Stimulated activated naive CD8-positive, alpha-beta T cell treated with anti-CD3 and anti-CD28 coated beads, Interleukin-15, Interleukin-2, amounts not matched to agents 100 ng/mL and 50 ng/mL, for 24 hours (primary cell): ENCODE results near the gene PHF14.
"Not testable (repeated sequence)": the region's sequence is repeated elsewhere in the genome, so short reads cannot be mapped to it uniquely, and the experiment has no call there.

ENCODE experiments used
- H3K27ac Mint-ChIP-seq: one replicate; pipeline ENCODE4 v1.8.0; 2021; ENCODE audit warnings: mild to moderate bottlenecking, mixed read lengths
- H3K27me3 Mint-ChIP-seq: one replicate; pipeline ENCODE4 v1.8.0; 2021; ENCODE audit warnings: mixed read lengths
- H3K36me3 Mint-ChIP-seq: one replicate; pipeline ENCODE4 v1.8.0; 2021; ENCODE audit warnings: low read depth, mixed read lengths
- H3K4me1 Mint-ChIP-seq: one replicate; pipeline ENCODE4 v1.8.0; 2021; ENCODE audit warnings: low read depth, mixed read lengths
- H3K4me3 Mint-ChIP-seq: one replicate; pipeline ENCODE4 v1.8.0; 2021; ENCODE audit warnings: mild to moderate bottlenecking, mixed read lengths
- H3K9me3 Mint-ChIP-seq: one replicate; pipeline ENCODE4 v1.8.0; 2021; ENCODE audit warnings: mixed read lengths

PHF14 gene, protein sequence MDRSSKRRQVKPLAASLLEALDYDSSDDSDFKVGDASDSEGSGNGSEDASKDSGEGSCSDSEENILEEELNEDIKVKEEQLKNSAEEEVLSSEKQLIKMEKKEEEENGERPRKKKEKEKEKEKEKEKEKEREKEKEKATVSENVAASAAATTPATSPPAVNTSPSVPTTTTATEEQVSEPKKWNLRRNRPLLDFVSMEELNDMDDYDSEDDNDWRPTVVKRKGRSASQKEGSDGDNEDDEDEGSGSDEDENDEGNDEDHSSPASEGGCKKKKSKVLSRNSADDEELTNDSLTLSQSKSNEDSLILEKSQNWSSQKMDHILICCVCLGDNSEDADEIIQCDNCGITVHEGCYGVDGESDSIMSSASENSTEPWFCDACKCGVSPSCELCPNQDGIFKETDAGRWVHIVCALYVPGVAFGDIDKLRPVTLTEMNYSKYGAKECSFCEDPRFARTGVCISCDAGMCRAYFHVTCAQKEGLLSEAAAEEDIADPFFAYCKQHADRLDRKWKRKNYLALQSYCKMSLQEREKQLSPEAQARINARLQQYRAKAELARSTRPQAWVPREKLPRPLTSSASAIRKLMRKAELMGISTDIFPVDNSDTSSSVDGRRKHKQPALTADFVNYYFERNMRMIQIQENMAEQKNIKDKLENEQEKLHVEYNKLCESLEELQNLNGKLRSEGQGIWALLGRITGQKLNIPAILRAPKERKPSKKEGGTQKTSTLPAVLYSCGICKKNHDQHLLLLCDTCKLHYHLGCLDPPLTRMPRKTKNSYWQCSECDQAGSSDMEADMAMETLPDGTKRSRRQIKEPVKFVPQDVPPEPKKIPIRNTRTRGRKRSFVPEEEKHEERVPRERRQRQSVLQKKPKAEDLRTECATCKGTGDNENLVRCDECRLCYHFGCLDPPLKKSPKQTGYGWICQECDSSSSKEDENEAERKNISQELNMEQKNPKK

DNA sequence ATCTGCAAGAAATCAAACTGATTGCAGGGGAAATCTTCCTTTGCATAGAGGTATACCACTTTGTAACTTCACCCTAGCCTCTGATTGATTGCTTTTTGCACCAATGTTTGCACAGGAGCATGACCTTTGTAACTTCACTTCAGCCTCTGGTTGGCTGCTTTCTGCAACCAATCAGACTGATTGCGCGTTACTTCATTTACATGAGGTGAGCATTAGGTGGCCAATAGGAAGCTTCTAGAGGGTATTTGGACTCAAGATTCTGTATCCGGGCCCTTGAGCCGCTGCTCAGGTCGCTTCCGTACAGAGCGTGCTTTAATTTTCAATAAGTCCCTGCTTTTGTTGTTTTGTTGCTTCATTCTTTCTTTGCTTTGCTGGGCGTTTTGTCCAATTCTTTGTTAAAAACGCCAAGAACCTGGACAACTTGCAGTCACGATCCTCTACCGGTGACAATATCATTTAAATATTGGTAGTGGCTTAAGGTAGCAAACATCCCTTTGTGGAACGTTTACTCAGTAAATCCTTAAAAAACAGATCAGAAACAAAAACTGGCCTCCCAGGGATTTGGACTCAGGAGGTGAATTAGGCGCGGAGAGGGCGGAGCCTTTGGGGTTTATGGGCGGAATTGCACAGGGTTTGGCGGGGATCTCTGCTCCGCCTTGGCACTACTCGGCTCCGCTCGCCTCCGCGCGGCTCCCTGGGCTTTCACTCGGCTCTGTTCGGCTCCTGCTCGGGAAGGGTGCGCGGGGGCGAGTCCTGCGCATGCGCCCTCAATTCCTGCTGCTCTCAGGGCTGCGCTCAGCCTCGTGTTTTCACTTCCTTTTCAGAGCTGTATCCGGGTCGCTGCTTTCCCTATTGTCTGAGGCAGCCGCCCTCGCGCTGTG is at the start of gene PHF14:
PHF14 (plus strand) TSS at position 812 of the 881 bp plus-strand sequence. CDS start 452 bp downstream, outside the sequence.
- H3K4me3 Mint-ChIP-seq: peak within 1 kb of the TSS; percentile 92
- H3K27ac Mint-ChIP-seq: peak within 1 kb of the TSS; percentile 96
- H3K9me3 Mint-ChIP-seq: peaks cover 6% of the 10 kb centered on the region

DNA sequence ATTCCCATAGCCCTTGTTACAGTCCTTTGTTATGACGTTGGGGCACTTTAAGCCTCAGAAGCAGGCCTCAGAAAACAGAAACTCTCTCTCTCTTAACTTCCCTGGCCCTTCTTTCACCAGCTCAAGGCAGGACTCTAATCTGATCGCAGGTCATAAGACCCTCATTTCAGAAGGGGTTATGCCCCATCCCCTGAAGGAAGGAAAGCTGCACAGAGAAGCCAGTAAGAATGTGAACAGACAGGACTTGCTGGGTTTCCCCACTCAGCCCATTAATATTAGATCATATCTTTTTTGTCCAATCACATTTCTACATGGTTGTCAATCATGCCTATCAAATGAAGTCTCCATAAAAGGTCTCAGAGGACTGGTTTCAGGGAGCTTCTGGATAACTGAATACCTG is 49.3 kb upstream of the PHF14 start:
- no peaks in the 10 kb centered on the region for H3K4me1 Mint-ChIP-seq
- no peaks in the 10 kb centered on the region for H3K36me3 Mint-ChIP-seq
- no peak overlapping the region for H3K4me3 Mint-ChIP-seq
- H3K27ac Mint-ChIP-seq: no peak overlapping the region
- H3K27me3 Mint-ChIP-seq: no peaks in the 10 kb centered on the region
- peaks cover 4% of the 10 kb centered on the region for H3K9me3 Mint-ChIP-seq

More for the DNA sequence above, at the start of gene PHF14:
- Mint-ChIP-seq H3K4me1 (peaks cover 50% of the 10 kb centered on the region), H3K27me3 (peaks cover 16% of the 10 kb centered on the region), H3K36me3 (peaks cover 35% of the 10 kb centered on the region)

DNA sequence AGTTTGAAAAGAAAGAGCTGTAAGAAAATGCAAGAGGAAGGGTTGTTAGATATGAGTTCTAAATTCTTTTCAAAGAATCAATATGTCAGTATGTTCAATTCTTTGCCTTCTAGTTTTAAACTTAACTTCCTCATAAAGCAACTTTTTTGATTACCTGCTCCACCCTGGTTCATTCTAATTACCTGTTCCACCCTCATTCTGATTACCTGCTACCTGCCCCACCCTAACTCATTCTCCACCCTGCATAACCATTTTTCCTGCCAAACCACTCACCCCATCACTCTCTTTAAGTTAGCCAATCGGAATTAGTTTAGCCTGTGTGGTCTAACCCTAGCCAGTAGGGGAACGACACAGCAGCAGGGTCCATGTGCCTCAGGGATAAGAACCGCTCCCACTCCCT is 45.5 kb upstream of the PHF14 start:
- not testable (repeated sequence) for H3K4me3 Mint-ChIP-seq, H3K9me3 Mint-ChIP-seq, H3K27ac Mint-ChIP-seq, H3K4me1 Mint-ChIP-seq, H3K27me3 Mint-ChIP-seq
- H3K36me3 Mint-ChIP-seq: peaks cover 25% of the 10 kb centered on the region

DNA sequence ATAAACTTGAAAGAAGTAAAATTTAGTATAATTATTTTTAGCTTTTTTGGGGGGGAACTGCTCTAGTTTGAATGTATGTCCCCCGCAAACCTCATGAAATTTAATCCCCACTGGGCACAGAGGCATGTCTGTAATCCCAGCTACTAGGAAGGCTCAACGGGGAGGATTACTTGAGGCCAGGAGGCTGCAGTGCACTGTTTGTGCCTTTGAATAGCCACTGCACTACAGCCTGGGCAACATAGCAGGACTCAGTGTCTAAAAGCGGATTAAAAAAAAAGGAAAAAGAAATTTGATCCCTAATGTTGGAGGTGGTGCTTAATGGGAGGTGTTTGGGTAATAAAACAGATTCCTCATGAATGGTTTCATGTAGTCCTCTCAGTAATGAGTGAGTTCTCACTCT is 43.1 kb upstream of the PHF14 start:
- no peak overlapping the region for H3K27ac Mint-ChIP-seq
- H3K4me3 Mint-ChIP-seq: no peak overlapping the region
- H3K36me3 Mint-ChIP-seq: peaks cover 39% of the 10 kb centered on the region
- peaks cover 3% of the 10 kb centered on the region for H3K4me1 Mint-ChIP-seq
- H3K9me3 Mint-ChIP-seq: peaks cover 4% of the 10 kb centered on the region
- no peaks in the 10 kb centered on the region for H3K27me3 Mint-ChIP-seq

DNA sequence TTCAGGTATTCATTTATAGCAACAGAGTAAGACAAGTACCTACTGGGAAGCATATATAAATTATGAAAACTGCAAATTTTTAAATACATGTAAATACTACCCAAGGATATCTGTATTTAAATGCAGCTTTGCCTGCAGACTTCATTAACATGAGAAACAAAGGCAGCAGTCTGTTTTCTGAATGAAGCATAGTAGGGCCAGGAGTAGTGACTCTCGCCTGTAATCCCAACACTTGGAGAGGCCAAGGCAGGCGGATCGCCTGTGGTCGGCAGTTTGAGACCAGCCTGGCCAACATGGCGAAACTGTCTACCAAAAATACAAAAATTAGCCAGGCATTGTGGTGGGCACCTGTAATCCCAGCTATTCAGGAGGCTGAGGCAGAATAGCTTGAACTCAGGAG is 42.5 kb upstream of the PHF14 start:
- no peaks in the 10 kb centered on the region for H3K27me3 Mint-ChIP-seq
- H3K9me3 Mint-ChIP-seq: peaks cover 4% of the 10 kb centered on the region
- H3K4me1 Mint-ChIP-seq: peaks cover 9% of the 10 kb centered on the region
- no peak overlapping the region for H3K4me3 Mint-ChIP-seq
- H3K36me3 Mint-ChIP-seq: peaks cover 45% of the 10 kb centered on the region
- no peak overlapping the region for H3K27ac Mint-ChIP-seq

DNA sequence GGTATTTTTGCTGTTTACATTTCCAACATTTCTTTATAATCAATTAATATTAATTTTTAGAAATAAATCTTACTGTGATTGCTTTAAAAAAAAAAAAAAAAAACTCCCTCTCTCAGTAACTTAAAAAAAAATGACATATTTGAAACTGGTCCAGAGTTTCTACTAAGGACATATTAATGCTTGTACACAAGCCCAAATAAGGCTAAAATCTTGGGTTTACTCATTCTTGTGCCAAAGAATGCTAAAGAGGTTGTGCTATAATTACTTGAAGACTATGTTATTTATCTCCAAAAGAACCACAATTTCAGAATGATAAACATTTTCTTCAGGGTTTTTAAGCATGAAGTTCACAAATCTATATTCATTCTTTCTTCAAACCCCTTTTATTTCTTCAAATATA is 39.4 kb upstream of the PHF14 start:
- Mint-ChIP-seq H3K27ac (no peak overlapping the region), H3K9me3 (no peaks in the 10 kb centered on the region), H3K36me3 (peaks cover 68% of the 10 kb centered on the region), H3K4me3 (no peak overlapping the region), H3K27me3 (no peaks in the 10 kb centered on the region), H3K4me1 (peaks cover 28% of the 10 kb centered on the region)

DNA sequence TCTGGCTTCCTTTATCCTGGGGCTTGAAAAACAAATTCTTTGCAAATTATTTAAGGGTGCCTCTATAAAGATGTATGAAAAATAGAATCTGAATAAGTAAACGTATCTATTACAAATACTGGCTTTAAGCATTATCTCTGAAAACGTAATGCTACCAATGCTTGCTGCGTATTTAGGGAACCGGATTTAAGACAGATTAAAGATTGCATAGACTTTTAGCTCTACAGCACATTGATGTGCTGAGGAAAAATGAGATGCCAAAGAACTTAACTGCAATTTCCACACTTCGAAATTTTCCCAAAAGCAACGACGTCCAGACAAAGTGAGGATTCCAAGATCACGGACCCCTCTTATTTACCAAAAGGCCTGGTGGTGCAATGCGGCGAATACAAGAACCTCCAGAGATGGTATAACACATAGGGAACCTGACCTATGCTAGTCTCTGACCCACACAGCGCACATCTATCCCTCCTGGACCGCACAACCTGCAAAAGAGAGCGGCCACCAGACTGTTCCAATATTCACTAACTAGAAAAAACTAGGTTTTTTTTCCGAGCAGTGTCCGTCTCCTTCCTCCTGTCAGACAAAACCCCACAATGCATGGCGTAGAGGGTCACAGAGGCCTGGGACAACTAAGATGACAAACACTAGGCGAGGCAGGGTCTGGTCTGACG is 34.3 kb upstream of the PHF14 start:
- Mint-ChIP-seq H3K27me3 (no peaks in the 10 kb centered on the region), H3K36me3 (peaks cover 39% of the 10 kb centered on the region), H3K27ac (no peak overlapping the region)

DNA sequence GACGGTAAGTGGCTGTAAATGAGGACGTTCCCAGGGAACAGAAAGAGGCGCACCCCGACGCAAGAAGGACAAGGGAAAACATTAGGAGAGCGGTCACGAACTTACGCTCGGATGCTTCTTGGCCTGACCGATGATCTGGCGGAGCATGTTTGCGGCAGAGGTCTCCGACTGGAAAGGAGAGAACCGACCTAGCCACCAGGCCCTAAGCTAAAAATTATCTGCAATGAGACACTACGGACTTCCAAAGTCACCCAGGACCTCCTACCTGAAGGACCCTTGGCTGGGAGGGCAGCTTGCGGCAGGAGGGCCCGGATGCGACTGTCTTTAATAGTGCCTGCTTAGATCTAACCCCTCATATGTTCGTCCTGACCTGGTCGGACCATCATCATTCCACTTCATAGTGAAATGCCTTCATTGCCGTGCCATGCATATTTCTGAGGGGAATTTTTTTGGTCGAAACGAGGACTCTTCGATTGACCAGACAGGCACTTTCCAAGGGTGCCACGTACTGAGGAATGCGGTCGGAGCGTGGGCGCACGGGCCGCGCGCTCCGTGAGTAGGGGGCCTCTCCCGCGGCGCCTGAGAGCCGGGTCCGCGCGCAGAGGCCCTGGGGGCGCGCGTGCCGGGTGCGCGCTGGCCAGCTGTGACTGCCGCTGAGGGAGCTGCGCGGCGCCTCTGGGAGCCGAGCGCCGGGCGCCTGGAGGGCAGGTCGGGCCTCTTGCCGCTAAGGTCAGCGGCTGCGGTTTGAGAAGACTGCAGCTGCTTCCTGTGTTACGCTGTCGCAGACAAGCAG is 33.6 kb upstream of the PHF14 start:
- Mint-ChIP-seq H3K27ac (no peak overlapping the region), H3K9me3 (no peaks in the 10 kb centered on the region), H3K36me3 (peaks cover 34% of the 10 kb centered on the region), H3K4me3 (no peak overlapping the region), H3K27me3 (no peaks in the 10 kb centered on the region), H3K4me1 (peaks cover 28% of the 10 kb centered on the region)

More for the DNA sequence above, 34.3 kb upstream of the PHF14 start:
- Mint-ChIP-seq H3K4me3 (no peak overlapping the region), H3K4me1 (peaks cover 28% of the 10 kb centered on the region), H3K9me3 (no peaks in the 10 kb centered on the region)

DNA sequence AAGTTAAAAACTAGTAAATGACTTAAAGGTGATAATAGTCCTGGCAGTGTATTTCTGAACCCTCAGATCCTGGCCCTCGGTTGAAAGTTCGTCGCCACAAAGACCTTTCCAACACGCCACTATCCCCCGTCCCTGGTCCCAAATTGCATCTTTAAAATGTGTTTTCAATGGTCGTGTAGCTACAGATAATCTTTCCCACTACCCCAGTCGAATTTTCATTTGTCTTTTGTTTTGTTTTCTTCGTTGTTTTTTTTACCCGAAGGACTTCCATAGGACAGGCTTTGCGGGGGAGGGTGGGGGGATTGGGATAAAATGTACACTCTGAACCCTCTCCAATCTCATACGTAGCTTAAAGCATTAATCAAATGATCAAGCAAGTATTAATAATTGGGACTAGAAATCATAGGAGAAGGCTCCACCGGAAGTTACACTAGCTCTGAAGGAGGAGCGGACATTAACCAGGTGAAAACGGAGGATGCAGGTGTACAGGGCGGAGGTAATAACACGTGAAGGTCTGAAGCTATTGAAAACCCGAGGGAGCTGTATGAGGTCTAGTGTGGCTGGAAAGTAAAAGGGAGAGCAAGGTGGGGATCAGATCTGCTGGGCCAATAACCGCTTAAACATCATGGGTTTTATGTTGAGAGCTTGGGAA is 32.8 kb upstream of the PHF14 start:
- H3K4me1 Mint-ChIP-seq: peaks cover 22% of the 10 kb centered on the region
- no peaks in the 10 kb centered on the region for H3K9me3 Mint-ChIP-seq
- no peaks in the 10 kb centered on the region for H3K27me3 Mint-ChIP-seq
- no peak overlapping the region for H3K4me3 Mint-ChIP-seq
- H3K36me3 Mint-ChIP-seq: peaks cover 27% of the 10 kb centered on the region
- no peak overlapping the region for H3K27ac Mint-ChIP-seq

DNA sequence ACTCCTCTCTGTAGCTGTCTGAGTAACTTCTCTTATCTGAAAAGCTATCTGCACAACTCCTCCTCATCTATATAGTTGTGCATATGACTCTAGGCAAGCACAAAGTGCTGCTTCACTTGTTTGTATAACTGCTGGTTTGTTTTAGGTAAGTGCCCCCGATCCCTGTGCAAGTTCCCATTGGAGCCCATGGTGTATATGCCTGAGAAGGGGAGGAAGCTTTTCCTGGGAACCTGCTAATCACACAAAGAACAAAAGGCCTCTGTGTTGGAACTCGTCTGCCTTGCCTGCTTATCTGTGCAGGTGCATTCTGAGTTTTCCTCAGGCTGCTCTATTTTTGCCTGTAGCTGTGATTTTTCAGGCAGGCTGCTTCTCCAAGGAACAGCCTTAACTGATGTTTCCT is 23.2 kb upstream of the PHF14 start:
- H3K4me1 Mint-ChIP-seq: no peaks in the 10 kb centered on the region
- H3K36me3 Mint-ChIP-seq: no peaks in the 10 kb centered on the region
- peaks cover 11% of the 10 kb centered on the region for H3K27me3 Mint-ChIP-seq
- no peak overlapping the region for H3K4me3 Mint-ChIP-seq
- H3K9me3 Mint-ChIP-seq: peaks cover 5% of the 10 kb centered on the region
- no peak overlapping the region for H3K27ac Mint-ChIP-seq

DNA sequence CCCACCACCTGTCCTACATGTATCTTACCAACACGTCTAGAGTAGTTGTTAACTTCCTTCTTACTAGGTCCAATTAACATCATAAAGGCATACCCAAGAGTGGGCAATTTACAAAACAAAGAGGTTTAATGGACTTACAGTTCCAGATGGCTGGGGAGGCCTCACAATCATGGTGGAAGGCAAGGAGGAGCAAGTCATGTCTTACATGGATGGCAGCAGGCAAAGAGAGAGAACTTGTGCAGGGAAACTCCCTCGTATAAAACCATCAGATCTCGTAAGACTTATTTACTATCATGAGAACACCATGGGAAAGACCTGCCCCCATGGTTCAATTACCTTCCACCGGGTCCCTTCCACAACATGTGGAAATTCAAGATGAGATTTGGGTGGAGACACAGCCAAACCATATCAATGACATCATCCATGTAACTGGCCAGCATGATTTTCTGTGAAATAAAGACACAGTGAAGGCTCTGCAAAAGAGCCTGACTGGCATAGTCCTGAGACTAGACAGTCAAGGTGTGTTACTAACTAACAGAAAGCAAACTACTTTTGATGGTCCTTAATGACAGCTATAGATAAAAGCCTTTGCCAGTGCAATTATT is 22.6 kb upstream of the PHF14 start:
- not testable (repeated sequence) for H3K4me3 Mint-ChIP-seq, H3K4me1 Mint-ChIP-seq, H3K36me3 Mint-ChIP-seq, H3K27ac Mint-ChIP-seq, H3K9me3 Mint-ChIP-seq
- H3K27me3 Mint-ChIP-seq: peaks cover 11% of the 10 kb centered on the region

DNA sequence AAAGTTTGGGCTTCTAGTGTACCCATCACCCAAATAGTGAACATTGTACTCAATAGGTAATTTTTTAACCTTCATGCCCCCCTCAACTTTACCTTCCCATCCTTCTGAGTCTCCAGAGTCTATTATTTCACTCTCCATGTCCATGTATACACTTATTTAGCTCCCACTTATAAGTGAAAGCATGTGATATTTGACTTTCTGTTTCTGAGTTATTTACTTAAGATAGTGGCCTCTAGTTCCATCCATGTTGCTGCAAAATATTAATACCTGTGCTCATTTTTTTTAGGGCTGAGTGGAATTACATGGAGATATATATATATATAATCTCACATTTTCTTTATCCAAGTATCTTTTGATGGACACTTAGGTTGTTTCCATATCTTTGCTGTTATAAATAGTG is 21.1 kb upstream of the PHF14 start:
- no peaks in the 10 kb centered on the region for H3K4me1 Mint-ChIP-seq
- peaks cover 5% of the 10 kb centered on the region for H3K9me3 Mint-ChIP-seq
- peaks cover 11% of the 10 kb centered on the region for H3K27me3 Mint-ChIP-seq
- H3K27ac Mint-ChIP-seq: no peak overlapping the region
- H3K4me3 Mint-ChIP-seq: no peak overlapping the region
- H3K36me3 Mint-ChIP-seq: no peaks in the 10 kb centered on the region
